GM18508 (cell line): ENCODE results near the gene UPK3A.
"Not testable (repeated sequence)": the region's sequence is repeated elsewhere in the genome, so short reads cannot be mapped to it uniquely, and the experiment has no call there.

Experiments
- ATAC-seq: cut with Tn5 transposase; IDR thresholded peaks from one replicate; pipeline ENCODE4 v1.9.1; 2021; ENCODE audit warnings: moderate number of reproducible peaks; ENCODE audit not compliant: insufficient read depth, unreplicated experiment

UPK3A gene

GRCh38 chr22:45254789-45255278 lies 29.9 kb upstream of the UPK3A start:
- ATAC-seq, result no peak

- ATAC-seq, result not testable (repeated sequence)
These were observed 26.8 kb upstream of the UPK3A start for GRCh38 chr22:45257941-45258340.

- ATAC-seq, result no peak
These were observed 24.9 kb upstream of the UPK3A start for GRCh38 chr22:45259754-45260394.

GRCh38 chr22:45260395-45260759 lies 24.4 kb upstream of the UPK3A start:
- not testable (repeated sequence) for ATAC-seq

- ATAC-seq, result no peak
These were observed 23.2 kb upstream of the UPK3A start for GRCh38 chr22:45261407-45262088.

- ATAC-seq, result no peak
These were observed 22.4 kb upstream of the UPK3A start for GRCh38 chr22:45262195-45262930.

GRCh38 chr22:45262931-45263462 lies 21.8 kb upstream of the UPK3A start:
- ATAC-seq, result no peak

GRCh38 chr22:45263463-45264269 lies 21.1 kb upstream of the UPK3A start:
- ATAC-seq, result peak; percentile 54

- no peak for ATAC-seq
These were observed 19.2 kb upstream of the UPK3A start for GRCh38 chr22:45265535-45265934.

- no peak for ATAC-seq
These were observed 16.4 kb upstream of the UPK3A start for GRCh38 chr22:45268167-45268957.

- ATAC-seq, result no peak
These were observed 15.5 kb upstream of the UPK3A start for GRCh38 chr22:45268958-45269844.

GRCh38 chr22:45270095-45271020 lies 14.4 kb upstream of the UPK3A start:
- no peak for ATAC-seq

GRCh38 chr22:45271667-45272201 lies 13.0 kb upstream of the UPK3A start:
- ATAC-seq, result no peak

- ATAC-seq, result no peak
These were observed 12.3 kb upstream of the UPK3A start for GRCh38 chr22:45272498-45272897.

GRCh38 chr22:45273452-45274075 lies 11.2 kb upstream of the UPK3A start:
- no peak for ATAC-seq

- ATAC-seq, result no peak
These were observed 8.1 kb upstream of the UPK3A start for GRCh38 chr22:45276507-45277105.
